ENCODE results near the gene LMO1.

Gene LMO1

DNA sequence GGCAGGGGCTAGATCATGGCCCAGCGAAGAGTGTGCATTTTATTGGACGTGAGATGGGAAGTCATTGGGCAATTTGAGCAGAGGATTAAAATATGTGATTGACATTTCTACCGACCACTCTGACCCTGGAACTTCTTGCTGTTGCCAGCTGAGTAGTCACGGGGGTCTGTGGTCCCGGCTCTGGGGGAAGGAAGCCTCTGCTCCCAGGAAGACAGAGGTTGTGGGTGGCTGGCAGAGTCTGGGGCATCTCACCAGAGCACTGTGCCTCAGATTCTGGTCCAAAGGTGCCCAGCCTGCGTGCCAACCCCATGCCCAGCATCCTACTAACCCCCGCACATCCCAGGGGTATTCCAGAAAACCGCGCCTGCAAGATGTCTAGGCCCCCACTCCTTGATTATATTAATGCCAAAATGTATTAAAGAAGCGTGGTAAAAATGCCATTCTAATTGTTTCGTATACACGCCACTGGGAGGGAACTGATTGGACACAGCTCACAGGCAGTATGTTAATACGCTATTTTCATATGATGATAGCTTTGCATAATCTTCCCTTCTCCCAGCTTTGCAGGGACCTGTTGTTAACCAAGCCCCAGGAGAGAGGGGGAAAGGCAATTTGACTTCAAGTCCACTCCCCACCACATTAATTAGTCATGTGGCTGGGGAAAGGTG lies 25.3 kb upstream of the LMO1 start:
- no peak for DNase-seq

- DNase-seq: no peak
Observed at GRCh38 chr11:8288166-8288772, 24.6 kb upstream of the LMO1 start.

DNA sequence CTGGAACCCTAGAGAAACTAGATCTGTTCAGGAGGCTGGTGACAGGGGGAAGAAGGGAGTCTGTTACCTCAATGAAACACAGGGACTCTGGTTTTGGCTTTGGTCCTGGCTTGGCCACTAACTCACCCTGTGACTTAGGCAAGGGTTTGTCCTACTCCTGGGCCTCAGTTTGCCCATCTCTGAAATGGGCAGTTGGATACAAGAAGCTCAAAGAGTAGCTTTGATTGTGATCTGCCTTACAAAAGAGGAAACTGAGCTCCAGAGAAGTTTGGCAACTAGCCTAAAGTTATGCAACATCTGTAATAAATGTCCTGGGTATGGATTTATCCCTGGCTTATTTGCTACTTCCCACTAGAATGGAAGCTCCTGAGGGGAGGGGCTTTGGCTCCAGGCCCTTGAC lies 24.0 kb upstream of the LMO1 start:
- DNase-seq: no peak

DNA sequence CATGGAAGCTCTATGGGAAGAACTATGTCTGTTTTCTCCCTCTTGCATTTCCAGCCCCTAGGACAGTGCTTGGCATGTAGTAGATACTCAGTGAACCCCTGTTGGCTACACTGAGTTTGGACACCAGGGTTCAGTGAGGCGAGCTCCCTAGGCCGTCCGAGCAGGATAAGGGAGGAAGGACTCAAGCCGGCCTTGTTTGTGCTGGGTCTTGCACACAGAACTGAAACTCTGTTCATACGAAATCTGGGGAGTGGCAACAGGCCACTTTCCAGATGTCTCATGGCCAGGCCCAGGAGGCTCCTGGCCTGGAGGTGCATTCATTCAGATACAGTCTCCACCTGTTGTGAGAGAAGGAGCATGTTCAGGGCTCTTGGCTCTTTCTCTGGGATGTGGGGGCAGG lies 23.6 kb upstream of the LMO1 start:
- no peak for DNase-seq

GRCh38 chr11:8286886-8287285 lies 23.2 kb upstream of the LMO1 start:
- DNase-seq: no peak

DNA sequence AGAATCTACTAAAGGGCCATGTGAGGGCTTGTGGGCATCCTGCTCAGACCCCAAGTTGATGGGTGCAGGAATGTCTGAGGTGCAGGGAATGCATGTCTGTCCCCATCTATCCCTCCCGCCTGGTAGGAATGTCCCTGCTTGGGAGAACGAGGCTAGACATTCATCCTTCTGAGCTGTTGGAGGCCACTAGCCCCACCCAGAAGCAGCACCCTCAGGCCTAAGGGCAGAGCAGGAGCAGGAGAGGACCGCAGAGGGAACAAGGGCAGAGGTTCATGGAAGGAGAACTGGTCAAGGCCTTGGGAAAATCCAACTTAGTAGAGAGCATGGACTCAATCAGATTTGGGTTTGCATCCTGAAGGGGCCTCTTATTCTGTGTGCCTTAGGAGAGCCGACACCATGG lies 22.1 kb upstream of the LMO1 start:
- no peak for DNase-seq

DNA sequence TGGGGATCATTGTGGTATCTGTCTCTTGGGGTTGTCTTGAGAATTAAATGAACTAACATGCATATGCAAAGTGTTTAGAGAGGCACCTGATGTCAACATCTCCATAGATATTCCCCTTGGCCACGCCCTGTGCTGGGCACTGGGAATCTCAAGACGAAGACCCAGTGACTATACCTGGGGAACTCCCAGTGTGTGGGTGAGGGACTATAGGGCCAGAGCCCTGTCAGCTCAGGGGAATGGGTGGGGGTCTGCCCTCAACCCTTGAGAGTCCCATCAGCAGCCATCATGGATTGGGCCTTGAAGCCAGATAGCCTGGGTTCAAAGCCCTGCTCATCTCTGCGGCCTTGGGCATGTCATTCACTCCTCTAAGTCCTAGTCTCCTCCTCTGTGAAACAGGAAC lies 21.6 kb upstream of the LMO1 start:
- DNase-seq: no peak

- DNase-seq: peak in 10 of 56 donors; percentile 25 to 59 (median 37)
Observed at GRCh38 chr11:8283465-8284230, 20.0 kb upstream of the LMO1 start.

DNA sequence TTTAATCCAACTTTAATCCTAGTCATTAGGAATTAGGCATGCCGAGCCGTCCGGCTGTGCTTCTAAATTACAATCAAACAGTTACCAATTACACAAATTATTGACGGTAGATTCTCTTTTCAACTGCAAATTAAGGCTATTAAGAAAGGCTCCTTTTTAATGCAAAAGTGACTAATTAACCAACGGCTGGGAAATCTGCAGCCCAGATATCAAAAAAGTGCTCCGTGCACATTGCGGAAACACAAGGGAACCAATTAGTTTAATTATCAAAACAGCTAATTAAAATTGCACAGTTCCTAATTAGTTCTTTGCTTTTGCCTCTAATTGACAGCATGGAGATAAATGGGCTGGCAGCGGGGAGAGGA lies 19.4 kb upstream of the LMO1 start:
- DNase-seq: peak in 3 of 56 donors; percentile 38 to 41 (median 39)

DNA sequence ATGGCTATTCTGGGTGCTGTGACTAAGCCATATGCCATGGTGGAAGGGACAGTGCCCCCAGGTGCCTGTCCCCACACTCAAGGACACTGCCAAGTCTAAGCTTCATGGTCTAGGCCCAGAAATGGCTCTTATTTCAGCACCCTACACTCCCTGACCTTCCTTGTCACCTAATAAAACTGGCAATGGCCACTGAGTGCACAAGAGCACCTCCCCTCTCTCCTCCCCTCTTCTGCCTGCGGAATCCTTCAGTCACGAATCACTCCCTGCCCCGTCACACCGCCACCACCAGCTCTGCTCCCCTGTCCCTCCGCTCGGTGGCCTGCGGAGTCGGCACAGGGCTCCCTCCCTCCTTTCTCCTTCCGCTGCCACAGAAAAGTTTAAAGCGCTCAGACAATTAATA lies 19.0 kb upstream of the LMO1 start:
- peak in 1 of 56 donors; percentile 6 for DNase-seq

GRCh38 chr11:8281266-8281665 lies 17.6 kb upstream of the LMO1 start:
- no peak for DNase-seq

DNA sequence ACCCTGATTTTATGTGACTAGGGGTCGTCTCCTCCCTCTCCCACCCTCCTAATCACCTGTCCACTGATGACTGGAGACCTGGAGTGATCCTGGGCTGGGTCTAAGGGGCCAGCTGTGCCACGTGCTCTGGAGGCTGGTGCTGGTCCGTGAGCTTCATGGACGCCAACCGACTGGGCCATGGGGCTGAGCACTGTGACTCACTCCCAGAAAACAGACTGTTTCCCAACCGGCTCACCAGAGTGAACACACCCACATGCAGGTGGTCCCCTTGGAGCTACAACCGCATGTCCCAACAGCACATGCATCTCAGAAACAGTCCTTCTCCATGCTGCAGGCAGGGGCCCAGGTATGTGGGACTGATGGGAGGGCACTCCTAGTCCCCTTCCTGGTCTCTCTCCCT lies 14.0 kb upstream of the LMO1 start:
- DNase-seq: no peak

DNA sequence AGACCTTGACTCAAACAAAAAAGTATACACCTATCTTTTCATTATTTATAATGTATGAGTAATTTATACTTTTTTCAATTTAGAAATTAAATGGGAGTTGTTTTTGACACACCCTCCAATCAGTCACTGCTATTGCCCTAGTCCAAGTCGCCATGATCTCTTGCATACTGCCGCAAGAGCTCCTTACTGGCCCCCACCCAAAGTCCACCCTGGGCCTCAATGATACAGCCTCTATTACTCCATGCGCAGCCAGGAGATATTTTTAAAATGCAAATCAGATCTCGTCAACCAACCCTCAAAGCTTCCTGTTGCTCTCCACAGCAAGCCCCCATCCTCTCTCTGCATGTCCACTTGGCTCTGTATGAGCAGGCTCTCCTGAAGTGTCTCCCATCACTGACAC lies 12.8 kb upstream of the LMO1 start:
- DNase-seq: no peak

GRCh38 chr11:8273287-8273686 lies 9.6 kb upstream of the LMO1 start:
- no peak for DNase-seq

- DNase-seq: no peak
Observed at GRCh38 chr11:8271106-8271886, 7.6 kb upstream of the LMO1 start.

GRCh38 chr11:8269636-8270035 lies 6.0 kb upstream of the LMO1 start:
- no peak for DNase-seq

- no peak for DNase-seq
Observed at GRCh38 chr11:8268530-8269400, 5.1 kb upstream of the LMO1 start.

DNA sequence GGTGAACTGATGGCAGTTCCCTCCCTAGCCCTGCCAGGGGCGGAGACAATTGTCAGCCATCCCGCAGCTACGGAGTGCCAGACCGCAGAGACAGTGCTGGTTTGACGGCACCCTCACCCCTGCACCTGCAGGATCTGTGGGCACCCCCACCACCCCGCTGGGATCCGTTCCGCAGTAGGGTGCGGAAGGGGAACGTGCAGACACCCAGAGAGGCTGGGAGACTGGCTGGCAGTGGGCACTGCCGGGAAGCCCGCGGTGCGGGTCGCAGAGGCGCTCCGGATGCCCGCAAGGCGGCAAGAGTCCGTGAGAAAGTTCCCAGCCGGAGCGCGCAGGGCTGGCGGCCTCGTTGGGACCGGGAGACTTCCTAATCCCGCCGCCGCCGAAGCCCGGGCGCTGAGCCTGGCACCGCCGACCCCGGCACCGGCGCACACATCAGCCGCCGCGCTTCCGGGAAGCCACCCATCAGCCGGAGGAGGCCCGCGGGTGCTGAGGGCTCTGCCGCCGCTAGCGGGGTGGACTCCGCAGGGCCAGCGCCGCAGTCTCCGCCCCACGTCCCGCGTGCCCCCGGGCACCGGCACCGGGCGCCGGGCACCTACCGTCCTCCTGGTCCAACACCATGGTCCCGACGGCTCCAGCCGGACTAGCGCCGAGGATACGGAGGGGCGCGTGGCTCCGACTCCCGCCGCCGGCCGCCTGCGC lies 4.3 kb upstream of the LMO1 start:
- peak in 2 of 56 donors; percentile 17 to 44 for DNase-seq

- no peak for DNase-seq
Observed at GRCh38 chr11:8267280-8267679, 3.6 kb upstream of the LMO1 start.

Measured in amygdala (tissue), 56 donors.